Measurements from ENCODE around the gene EYS. TPM values are rescaled to one million over a fixed set of nuclear protein-coding genes. Genes with fewer than 3 reads are reported as not detected.

The EYS gene
- total and polyA plus RNA-seq, 2 of the 8 experiments (the other 6 are each of a cell fraction or from before 2014, with no cell fraction given), result 0.05 to 0.13 TPM

- H2BK20ac ChIP-seq (ENCODE audit: low read length), result no peak overlapping the region
- H2AFZ ChIP-seq (ENCODE audit: low read length), result no peak overlapping the region
- WGBS, 2 experiments (ENCODE audit: extremely low coverage in 1 of 2, insufficient coverage in 1 of 2, insufficient read length in 1 of 2, insufficient replicate concordance in 2 of 2, low coverage in 1 of 2, low lambda C conversion rate in 2 of 2, missing lambda C conversion rate in 1 of 2), result 94 to 100% methylated on average over 1 to 4 of the region's 4 CpGs
- no peaks in the 10 kb centered on the region for H3K36me3 ChIP-seq (ENCODE audit: control insufficient read depth in 2 of 4, insufficient read depth in 4 of 4, low read length in 3 of 4)
- no peak overlapping the region for H3K27ac ChIP-seq (ENCODE audit: low read depth, low read length)
- no peaks in the 10 kb centered on the region for H3K23me2 ChIP-seq (ENCODE audit: low read depth, low read length)
- no peak for TF ChIP-seq EZH2 (IDR thresholded peaks at IDR 0.05; ENCODE audit: low read depth, low read length, severe bottlenecking)
- no peak for TF ChIP-seq CHD1 (IDR thresholded peaks at IDR 0.05; ENCODE audit: low read depth, low read length)
- TF ChIP-seq SRF (IDR thresholded peaks at IDR 0.05; ENCODE audit: low read depth, low read length), result no peak
- TF ChIP-seq, protein P1, sequence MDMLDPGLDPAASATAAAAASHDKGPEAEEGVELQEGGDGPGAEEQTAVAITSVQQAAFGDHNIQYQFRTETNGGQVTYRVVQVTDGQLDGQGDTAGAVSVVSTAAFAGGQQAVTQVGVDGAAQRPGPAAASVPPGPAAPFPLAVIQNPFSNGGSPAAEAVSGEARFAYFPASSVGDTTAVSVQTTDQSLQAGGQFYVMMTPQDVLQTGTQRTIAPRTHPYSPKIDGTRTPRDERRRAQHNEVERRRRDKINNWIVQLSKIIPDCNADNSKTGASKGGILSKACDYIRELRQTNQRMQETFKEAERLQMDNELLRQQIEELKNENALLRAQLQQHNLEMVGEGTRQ (IDR thresholded peaks at IDR 0.05; ENCODE audit: low read length), result no peak
- no peak for TF ChIP-seq BCL11A (IDR thresholded peaks at IDR 0.05; ENCODE audit: low read depth in 2 of 2, low read length in 2 of 2)
- no peak for TF ChIP-seq POU5F1 (IDR thresholded peaks at IDR 0.05; ENCODE audit: low read depth, low read length)
- TF ChIP-seq, protein P2, sequence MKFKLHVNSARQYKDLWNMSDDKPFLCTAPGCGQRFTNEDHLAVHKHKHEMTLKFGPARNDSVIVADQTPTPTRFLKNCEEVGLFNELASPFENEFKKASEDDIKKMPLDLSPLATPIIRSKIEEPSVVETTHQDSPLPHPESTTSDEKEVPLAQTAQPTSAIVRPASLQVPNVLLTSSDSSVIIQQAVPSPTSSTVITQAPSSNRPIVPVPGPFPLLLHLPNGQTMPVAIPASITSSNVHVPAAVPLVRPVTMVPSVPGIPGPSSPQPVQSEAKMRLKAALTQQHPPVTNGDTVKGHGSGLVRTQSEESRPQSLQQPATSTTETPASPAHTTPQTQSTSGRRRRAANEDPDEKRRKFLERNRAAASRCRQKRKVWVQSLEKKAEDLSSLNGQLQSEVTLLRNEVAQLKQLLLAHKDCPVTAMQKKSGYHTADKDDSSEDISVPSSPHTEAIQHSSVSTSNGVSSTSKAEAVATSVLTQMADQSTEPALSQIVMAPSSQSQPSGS (IDR thresholded peaks at IDR 0.05; ENCODE audit: low read length), result no peak
- no peak for TF ChIP-seq TEAD4 (IDR thresholded peaks at IDR 0.05; ENCODE audit: low read depth, low read length)
- no peak overlapping the region for H2AK5ac ChIP-seq (ENCODE audit: low read depth, low read length)
- H3K4me3 ChIP-seq (ENCODE audit: extremely low read depth in 1 of 4, insufficient read depth in 2 of 4, low read depth in 3 of 4, low read length in 4 of 4), result no peak overlapping the region
- H3K4ac ChIP-seq (replicated peaks; ENCODE audit: insufficient read length, low read depth, low read length), result no peak overlapping the region
- H3K56ac ChIP-seq (replicated peaks; ENCODE audit: insufficient read length, low read depth, low read length), result no peak overlapping the region
- H2BK120ac ChIP-seq (replicated peaks; ENCODE audit: low read depth, low read length), result no peak overlapping the region
- H4K5ac ChIP-seq (ENCODE audit: insufficient read length, low read depth, low read length), result no peak overlapping the region
- H3K23ac ChIP-seq (ENCODE audit: insufficient read length), result no peak overlapping the region
- no peak overlapping the region for H3K18ac ChIP-seq (ENCODE audit: extremely low read depth, low read length)
- no peaks in the 10 kb centered on the region for H3K79me2 ChIP-seq (ENCODE audit: control insufficient read depth in 1 of 2, insufficient read depth in 2 of 2, low read length in 2 of 2)
- H3K79me1 ChIP-seq (ENCODE audit: low read depth, low read length), result no peaks in the 10 kb centered on the region
- POLR2A ChIA-PET (ENCODE audit: partially characterized antibody), result no interaction called here
- H4K8ac ChIP-seq (ENCODE audit: extremely low read depth, insufficient read depth, low read length), result no peak overlapping the region
- DNase-seq (ENCODE audit: low read depth in 1 of 2, low spot score in 2 of 2), result no peak
- H3K4me2 ChIP-seq (ENCODE audit: insufficient read depth in 1 of 2, low read depth in 2 of 2, low read length in 2 of 2), result no peak overlapping the region
- no peak overlapping the region for H3K9ac ChIP-seq (replicated peaks in 1 of 4; ENCODE audit: extremely low read depth in 1 of 4, low read depth in 3 of 4, low read length in 3 of 4)
- no peak for FAIRE-seq
- H3K27me3 ChIP-seq (replicated peaks in 1 of 4; ENCODE audit: control insufficient read depth in 3 of 4, extremely low read depth in 1 of 4, insufficient read depth in 3 of 4, low read length in 3 of 4), result peaks cover 1 to 24% (median 15%) of the 10 kb centered on the region in 4 experiments
- CTCF ChIA-PET (ENCODE audit: partially characterized antibody), result no interaction called here
- no peak overlapping the region for H3K14ac ChIP-seq (ENCODE audit: insufficient read length)
- no peak overlapping the region for H2BK5ac ChIP-seq (ENCODE audit: low read depth, low read length)
- H2BK12ac ChIP-seq (ENCODE audit: low read depth, low read length), result no peak overlapping the region
- no peaks in the 10 kb centered on the region for H4K20me1 ChIP-seq (replicated peaks in 1 of 2; ENCODE audit: control insufficient read depth in 1 of 2, insufficient read depth in 2 of 2, low read length in 2 of 2)
- H3K9me3 ChIP-seq (ENCODE audit: insufficient read depth in 2 of 2, low read depth in 1 of 2, low read length in 1 of 2), result no peaks in the 10 kb centered on the region
- no peaks in the 10 kb centered on the region for H3K4me1 ChIP-seq (replicated peaks in 1 of 4; ENCODE audit: control insufficient read depth in 3 of 4, insufficient read depth in 4 of 4, low read length in 3 of 4)
- no peak overlapping the region for H4K91ac ChIP-seq (replicated peaks; ENCODE audit: insufficient read length, low read length)
- no peak overlapping the region for H2BK15ac ChIP-seq (ENCODE audit: low read length)
Measured at GRCh38 chr6:64672651-64673050, 1034.4 kb downstream of the EYS start.

All from H1 (cell line).